GM18511 (cell line): Measurements from ENCODE around the gene CARHSP1.
"Not testable (repeated sequence)": the region's sequence is repeated elsewhere in the genome, so short reads cannot be mapped to it uniquely, and the experiment has no call there.

Experiments
- ATAC-seq: cut with Tn5 transposase; IDR thresholded peaks from one replicate; pipeline ENCODE4 v1.9.1; 2021; ENCODE audit warnings: mild to moderate bottlenecking, moderate library complexity; ENCODE audit not compliant: unreplicated experiment

Gene CARHSP1

GRCh38 chr16:8893976-8894690 lies 25.3 kb upstream of the CARHSP1 start:
- no peak for ATAC-seq

GRCh38 chr16:8893426-8893825 lies 24.6 kb upstream of the CARHSP1 start:
- ATAC-seq: no peak

GRCh38 chr16:8892101-8892575 lies 23.3 kb upstream of the CARHSP1 start:
- peak; percentile 35 for ATAC-seq

GRCh38 chr16:8890549-8890921 lies 21.7 kb upstream of the CARHSP1 start:
- ATAC-seq: no peak

- ATAC-seq: no peak
Observed at GRCh38 chr16:8889893-8890548, 21.2 kb upstream of the CARHSP1 start.

GRCh38 chr16:8888951-8889892 lies 20.4 kb upstream of the CARHSP1 start:
- ATAC-seq: no peak

- no peak for ATAC-seq
Observed at GRCh38 chr16:8887952-8888560, 19.2 kb upstream of the CARHSP1 start.

GRCh38 chr16:8887431-8887765 lies 18.6 kb upstream of the CARHSP1 start:
- ATAC-seq: no peak

GRCh38 chr16:8886593-8887430 lies 18.0 kb upstream of the CARHSP1 start:
- ATAC-seq: no peak

GRCh38 chr16:8885674-8886592 lies 17.1 kb upstream of the CARHSP1 start:
- no peak for ATAC-seq

GRCh38 chr16:8882725-8883377 lies 14.0 kb upstream of the CARHSP1 start:
- no peak for ATAC-seq

GRCh38 chr16:8882041-8882617 lies 13.3 kb upstream of the CARHSP1 start, which contains the start of gene LITAFD:
Gene LITAFD (plus strand): TSS chr16:8882351. CDS start chr16:8884356, 2,005 bp downstream.
- ATAC-seq: no peak

- ATAC-seq: no peak
Observed at GRCh38 chr16:8880839-8881510, 12.2 kb upstream of the CARHSP1 start.

- no peak for ATAC-seq
Observed at GRCh38 chr16:8878523-8878911, 9.7 kb upstream of the CARHSP1 start.

GRCh38 chr16:8877894-8878522 lies 9.2 kb upstream of the CARHSP1 start:
- ATAC-seq: no peak

- ATAC-seq: not testable (repeated sequence)
Observed at GRCh38 chr16:8875317-8875716, 6.5 kb upstream of the CARHSP1 start.

GRCh38 chr16:8874388-8874787 lies 5.6 kb upstream of the CARHSP1 start:
- no peak for ATAC-seq
